HepG2 (cell line): ENCODE data around the gene BFSP1. TPM values are rescaled to one million over a fixed set of nuclear protein-coding genes. Genes with fewer than 3 reads are reported as not detected.

ENCODE experiments used
- ADNP ChIP-seq: sonication (generic); formaldehyde crosslinking; IDR thresholded peaks from 2 replicates; pipeline ENCODE4 v1.4.0; 2020; ENCODE audit warnings: missing genetic modification reagents
- ARHGAP35 ChIP-seq: sonication (generic); formaldehyde crosslinking; IDR thresholded peaks from 2 replicates; pipeline ENCODE4 v1.9.0; 2022; ENCODE audit warnings: mild to moderate bottlenecking, inconsistent platforms, moderate library complexity, missing genetic modification reagents, borderline replicate concordance
- ETV5 ChIP-seq: IDR thresholded peaks from 2 replicates; pipeline ENCODE4 v1.6.1; 2018; ENCODE audit warnings: missing biosample characterization, missing genetic modification reagents, inconsistent platforms, borderline replicate concordance
- FOSL2 ChIP-seq: sonication (generic); formaldehyde crosslinking; IDR thresholded peaks from 2 replicates; pipeline ENCODE4 v1.4.0; 2020; ENCODE audit warnings: missing genetic modification reagents
- GATAD1 ChIP-seq: IDR thresholded peaks from 2 replicates; pipeline ENCODE4 v1.6.1; 2016; ENCODE audit warnings: missing genetic modification reagents, missing compliant biosample characterization
- HMGXB4 ChIP-seq, 2 experiments: sonication (generic) in 1 of 2; formaldehyde crosslinking in 1 of 2; IDR thresholded peaks; 2 replicates each; pipeline versions ENCODE4 v1.4.0 to v1.6.1; 2018 to 2020; ENCODE audit warnings: missing genetic modification reagents in 2 of 2, borderline replicate concordance in 1 of 2, low read depth in 1 of 2, mild to moderate bottlenecking in 1 of 2, missing biosample characterization in 1 of 2
- KDM1A ChIP-seq: IDR thresholded peaks from 2 replicates; pipeline ENCODE4 v1.6.1; 2016; ENCODE audit warnings: missing compliant biosample characterization
- KMT2B ChIP-seq: IDR thresholded peaks from 2 replicates; pipeline ENCODE4 v1.6.1; 2016; ENCODE audit warnings: missing genetic modification reagents, missing compliant biosample characterization
- MEF2D ChIP-seq: sonication (generic); formaldehyde crosslinking; IDR thresholded peaks from 2 replicates; pipeline ENCODE4 v1.5.1; 2020; ENCODE audit warnings: mild to moderate bottlenecking, missing genetic modification reagents
- NFKBIZ ChIP-seq: IDR thresholded peaks from 2 replicates; pipeline ENCODE4 v1.6.1; 2018; ENCODE audit warnings: missing genetic modification reagents, missing compliant biosample characterization
- NFYB ChIP-seq: sonication (generic); formaldehyde crosslinking; IDR thresholded peaks from 2 replicates; pipeline ENCODE4 v1.4.0; 2020; ENCODE audit warnings: missing genetic modification reagents
- NR2F1 ChIP-seq, 2 experiments: fragments of 450-650 bp in 1 of 2; formaldehyde crosslinking in 1 of 2; IDR thresholded peaks; 2 replicates each; pipeline versions ENCODE4 v1.5.0 to v1.6.1; 2016 to 2020; ENCODE audit warnings: mild to moderate bottlenecking in 1 of 2, missing compliant biosample characterization in 1 of 2, missing genetic modification reagents in 1 of 2, moderate library complexity in 1 of 2
- PATZ1 ChIP-seq: sonication (generic); formaldehyde crosslinking; IDR thresholded peaks from 2 replicates; pipeline ENCODE4 v1.4.0; 2020; ENCODE audit warnings: missing genetic modification reagents
- RARA ChIP-seq: IDR thresholded peaks from 2 replicates; pipeline ENCODE4 v1.6.1; 2016; ENCODE audit warnings: missing genetic modification reagents, missing compliant biosample characterization
- RNF2 ChIP-seq: fragments of 450-650 bp; conservative IDR thresholded peaks from 2 replicates; pipeline ENCODE4 v1.6.1; 2016; ENCODE audit warnings: low read depth
- SAP130 ChIP-seq: IDR thresholded peaks from 2 replicates; pipeline ENCODE4 v1.6.1; 2016; ENCODE audit warnings: low read depth
- SP5 ChIP-seq: IDR thresholded peaks from 2 replicates; pipeline ENCODE4 v1.6.1; 2016; ENCODE audit warnings: low read depth, borderline replicate concordance
- TBX2 ChIP-seq: sonication (generic); formaldehyde crosslinking; IDR thresholded peaks from 2 replicates; pipeline ENCODE4 v1.5.0; 2020; ENCODE audit warnings: missing genetic modification reagents, mild to moderate bottlenecking, borderline replicate concordance
- TEAD3 ChIP-seq: optimal IDR thresholded peaks from 2 replicates; pipeline ENCODE3; 2016; ENCODE audit warnings: borderline replicate concordance
- ZBTB44 ChIP-seq: sonication (generic); formaldehyde crosslinking; IDR thresholded peaks from 2 replicates; pipeline ENCODE4 v1.4.0; 2020; ENCODE audit warnings: missing genetic modification reagents
- ZNF124 ChIP-seq: sonication (generic); formaldehyde crosslinking; IDR thresholded peaks from 2 replicates; pipeline ENCODE4 v1.4.0; 2020; ENCODE audit warnings: missing genetic modification reagents
- ZNF24 ChIP-seq: fragments of 450-650 bp; IDR thresholded peaks from 2 replicates; pipeline ENCODE4 v1.6.1; 2017; ENCODE audit warnings: antibody characterized with exemption, mild to moderate bottlenecking
- ZNF441 ChIP-seq: sonication (generic); formaldehyde crosslinking; IDR thresholded peaks from 2 replicates; pipeline ENCODE4 v1.7.0; 2021; ENCODE audit warnings: missing genetic modification reagents, borderline replicate concordance
- ZNF781 ChIP-seq: sonication (generic); formaldehyde crosslinking; IDR thresholded peaks from 2 replicates; pipeline ENCODE4 v1.5.1; 2020; ENCODE audit warnings: borderline replicate concordance, mild to moderate bottlenecking, missing genetic modification reagents; ENCODE audit errors: not compliant biosample characterization
- ZNF878 ChIP-seq: sonication (generic); formaldehyde crosslinking; IDR thresholded peaks from 2 replicates; pipeline ENCODE4 v1.8.1; 2023; ENCODE audit warnings: mild to moderate bottlenecking, missing genetic modification reagents, moderate library complexity
- polyA plus RNA-seq, 8 experiments: library from polyadenylated mRNA; depleted of rRNA in 3 of 8; stranded (reverse) in 7 of 8; unstranded in 1 of 8; fragments of >200 nt; fragmentation: Illumina TruSeq in 4 of 8; extraction: Trizol in 4 of 8; gene quantifications; 2 replicates each; pipeline versions ENCODE4 v1.2.1 to v1.2.3, GENCODE V29; 2011 to 2016; ENCODE audit warnings: low read depth in 4 of 8, missing spikeins in 1 of 8, mixed read lengths in 1 of 8; ENCODE audit not compliant: insufficient read depth in 1 of 8
- total RNA-seq, 5 experiments: library from RNA; depleted of rRNA; stranded (reverse); fragments of >200 nt; fragmentation: Illumina TruSeq; extraction: Trizol; gene quantifications; 2 replicates each; pipeline ENCODE4 v1.2.3, GENCODE V29; 2016; ENCODE audit warnings: low read depth in 1 of 5

Gene BFSP1
- total and polyA plus RNA-seq, 2 of the 13 experiments (the other 11 are each of a cell fraction or from before 2014, with no cell fraction given) = 0.22 to 0.26 TPM

GRCh38 chr20:17536944-17537444 lies 5.8 kb upstream of the BFSP1 start (continued):
- TF ChIP-seq NR2F1 (CRISPR knock-in tag; IDR thresholded peaks at IDR 0.05) (peak in 1 of 2 experiments; percentile 29; a peak in 1 of 4 replicates), PATZ1 (CRISPR knock-in tag) (peak; percentile 58), ZNF441 (CRISPR knock-in tag) (no peak), NFKBIZ (CRISPR knock-in tag) (peak; percentile 78; the same call in 1 of the 2 replicates), KDM1A (CRISPR knock-in tag) (peak; percentile 50; the same call in 1 of the 2 replicates), RNF2 (peak; percentile 69; the same call in 1 of the 2 replicates), ZBTB44 (0 out of 2 replicates have a peak, but pooled peaks have one; percentile 73), HMGXB4 (CRISPR knock-in tag; IDR thresholded peaks at IDR 0.05; ENCODE audit: borderline replicate concordance in 1 of 2, low read depth in 1 of 2) (peak; percentile 65 to 95; a peak in 3 of 4 replicates), ZNF878 (CRISPR knock-in tag) (peak; percentile 68), ADNP (CRISPR knock-in tag) (no peak), KMT2B (CRISPR knock-in tag) (0 out of 2 replicates have a peak, but pooled peaks have one; percentile 48), ZNF781 (CRISPR knock-in tag) (peak; percentile 56), GATAD1 (peak; percentile 73), ZNF24 (no peak), TBX2 (peak; percentile 39; the same call in 1 of the 2 replicates), SP5 (CRISPR knock-in tag) (no peak; the same call in 1 of the 2 replicates), FOSL2 (CRISPR knock-in tag) (peak; percentile 61), RARA (CRISPR knock-in tag) (peak; percentile 31; the same call in 1 of the 2 replicates), SAP130 (CRISPR knock-in tag) (peak; percentile 82), NFYB (CRISPR knock-in tag) (peak; percentile 35; the same call in 1 of the 2 replicates), ZNF124 (peak; percentile 91), ARHGAP35 (CRISPR knock-in tag) (peak; percentile 76; the same call in 1 of the 2 replicates), TEAD3 (CRISPR knock-in tag) (peak; percentile 98), MEF2D (CRISPR knock-in tag) (peak; percentile 72; the same call in 1 of the 2 replicates), ETV5 (CRISPR knock-in tag) (peak; percentile 42; the same call in 1 of the 2 replicates)
